Measurements from ENCODE around the gene AXIN1. TPM values are rescaled to one million over a fixed set of nuclear protein-coding genes. Genes with fewer than 3 reads are reported as not detected.
"Not testable (repeated sequence)": the region's sequence is repeated elsewhere in the genome, so short reads cannot be mapped to it uniquely, and the experiment has no call there.

Gene AXIN1
- total RNA-seq, 1 experiment from 2014 or later, result 46.9 TPM

- H3K4me3 ChIP-seq, H3K27me3 ChIP-seq, H3K9me3 ChIP-seq, DNase-seq: not testable (repeated sequence)
- H3K36me3 ChIP-seq, result peaks cover 11% of the 10 kb centered on the region
Measured at GRCh38 chr16:331181-331814, 21.2 kb downstream of the AXIN1 start.

- DNase-seq, result no peak
- Histone ChIP-seq H3K4me3 (no peak overlapping the region), H3K36me3 (peaks cover 10% of the 10 kb centered on the region)
Measured at GRCh38 chr16:330741-331140, 21.8 kb downstream of the AXIN1 start.

GRCh38 chr16:325375-326145 lies 27.0 kb downstream of the AXIN1 start:
- no peak for DNase-seq

More at GRCh38 chr16:330741-331140, 21.8 kb downstream of the AXIN1 start:
- Histone ChIP-seq H3K27me3 (no peaks in the 10 kb centered on the region), H3K9me3 (no peaks in the 10 kb centered on the region)

GRCh38 chr16:324451-325334 lies 27.8 kb downstream of the AXIN1 start:
- Histone ChIP-seq H3K9me3 (no peaks in the 10 kb centered on the region), H3K27me3 (no peaks in the 10 kb centered on the region), H3K36me3 (peaks cover 17% of the 10 kb centered on the region), H3K4me3 (no peak overlapping the region)
- no peak for DNase-seq

More at GRCh38 chr16:325375-326145, 27.0 kb downstream of the AXIN1 start:
- no peaks in the 10 kb centered on the region for H3K27me3 ChIP-seq
- no peak overlapping the region for H3K4me3 ChIP-seq
- peaks cover 14% of the 10 kb centered on the region for H3K36me3 ChIP-seq
- no peaks in the 10 kb centered on the region for H3K9me3 ChIP-seq

GRCh38 chr16:324201-324450 lies 28.4 kb downstream of the AXIN1 start:
- Histone ChIP-seq H3K36me3 (peaks cover 19% of the 10 kb centered on the region), H3K27me3 (no peaks in the 10 kb centered on the region), H3K4me3 (no peak overlapping the region), H3K9me3 (no peaks in the 10 kb centered on the region)
- no peak for DNase-seq

- Histone ChIP-seq H3K27me3 (no peaks in the 10 kb centered on the region), H3K9me3 (no peaks in the 10 kb centered on the region), H3K4me3 (no peak overlapping the region), H3K36me3 (peaks cover 33% of the 10 kb centered on the region)
- DNase-seq, result no peak
Measured at GRCh38 chr16:322476-323143, 29.9 kb downstream of the AXIN1 start.

- H3K36me3 ChIP-seq, result peaks cover 35% of the 10 kb centered on the region
- DNase-seq, result no peak
- no peak overlapping the region for H3K4me3 ChIP-seq
- no peaks in the 10 kb centered on the region for H3K9me3 ChIP-seq
- H3K27me3 ChIP-seq, result no peaks in the 10 kb centered on the region
Measured at GRCh38 chr16:321532-321931, 31.0 kb downstream of the AXIN1 start.

- Histone ChIP-seq H3K4me3 (no peak overlapping the region), H3K27me3 (no peaks in the 10 kb centered on the region), H3K9me3 (no peaks in the 10 kb centered on the region), H3K36me3 (peaks cover 30% of the 10 kb centered on the region)
- no peak for DNase-seq
Measured at GRCh38 chr16:320206-320605, 32.3 kb downstream of the AXIN1 start.

GRCh38 chr16:318628-319027 lies 33.9 kb downstream of the AXIN1 start:
- H3K4me3 ChIP-seq, result no peak overlapping the region
- no peaks in the 10 kb centered on the region for H3K27me3 ChIP-seq
- DNase-seq, result no peak
- H3K9me3 ChIP-seq, result no peaks in the 10 kb centered on the region
- H3K36me3 ChIP-seq, result peaks cover 40% of the 10 kb centered on the region

- no peaks in the 10 kb centered on the region for H3K27me3 ChIP-seq
- no peak for DNase-seq
- H3K9me3 ChIP-seq, result no peaks in the 10 kb centered on the region
- peaks cover 50% of the 10 kb centered on the region for H3K36me3 ChIP-seq
- no peak overlapping the region for H3K4me3 ChIP-seq
Measured at GRCh38 chr16:317583-317982, 34.9 kb downstream of the AXIN1 start.

- Histone ChIP-seq H3K27me3 (no peaks in the 10 kb centered on the region), H3K9me3 (no peaks in the 10 kb centered on the region), H3K36me3 (peaks cover 56% of the 10 kb centered on the region), H3K4me3 (no peak overlapping the region)
- DNase-seq, result no peak
Measured at GRCh38 chr16:316741-317464, 35.6 kb downstream of the AXIN1 start.

- Histone ChIP-seq H3K27me3 (no peaks in the 10 kb centered on the region), H3K36me3 (peaks cover 57% of the 10 kb centered on the region), H3K4me3 (no peak overlapping the region), H3K9me3 (no peaks in the 10 kb centered on the region)
- no peak for DNase-seq
Measured at GRCh38 chr16:314795-315299, 37.7 kb downstream of the AXIN1 start.

GRCh38 chr16:314351-314750 lies 38.2 kb downstream of the AXIN1 start:
- H3K4me3 ChIP-seq, result no peak overlapping the region
- no peaks in the 10 kb centered on the region for H3K27me3 ChIP-seq
- H3K36me3 ChIP-seq, result peaks cover 59% of the 10 kb centered on the region
- no peaks in the 10 kb centered on the region for H3K9me3 ChIP-seq
- no peak for DNase-seq

- no peaks in the 10 kb centered on the region for H3K27me3 ChIP-seq
- no peak overlapping the region for H3K4me3 ChIP-seq
- peaks cover 61% of the 10 kb centered on the region for H3K36me3 ChIP-seq
- no peak for DNase-seq
- H3K9me3 ChIP-seq, result no peaks in the 10 kb centered on the region
Measured at GRCh38 chr16:311725-312124, 40.8 kb downstream of the AXIN1 start.

GRCh38 chr16:309476-309875 lies 43.0 kb downstream of the AXIN1 start:
- no peaks in the 10 kb centered on the region for H3K9me3 ChIP-seq
- no peaks in the 10 kb centered on the region for H3K27me3 ChIP-seq
- H3K4me3 ChIP-seq, result no peak overlapping the region
- DNase-seq, result no peak
- peaks cover 67% of the 10 kb centered on the region for H3K36me3 ChIP-seq

- no peaks in the 10 kb centered on the region for H3K9me3 ChIP-seq
- no peak overlapping the region for H3K4me3 ChIP-seq
- H3K27me3 ChIP-seq, result no peaks in the 10 kb centered on the region
- DNase-seq, result no peak
- peaks cover 57% of the 10 kb centered on the region for H3K36me3 ChIP-seq
Measured at GRCh38 chr16:307691-308312, 44.7 kb downstream of the AXIN1 start.
